ENCODE results near the gene NUB1. TPM values are rescaled to one million over a fixed set of nuclear protein-coding genes. Genes with fewer than 3 reads are reported as not detected.

The NUB1 gene
- total RNA-seq, 1 donor from 2014 or later, result 40.4 TPM

GRCh38 chr7:151320263-151320845, 21.3 kb upstream of the NUB1 start:
- intact Hi-C loops (cut with micrococcal nuclease), result no loop called here
- Mint-ChIP-seq H3K4me1 (no peaks in the 10 kb centered on the region), H3K4me3 (no peak overlapping the region), H3K27me3 (peaks cover 12% of the 10 kb centered on the region), H3K27ac (no peak overlapping the region), H3K9me3 (peaks cover 19% of the 10 kb centered on the region), H3K36me3 (ENCODE audit: low read depth) (peaks cover 3% of the 10 kb centered on the region)
- DNase-seq, result no peak

GRCh38 chr7:151321341-151321740, 20.3 kb upstream of the NUB1 start:
- Mint-ChIP-seq H3K36me3 (ENCODE audit: low read depth) (peaks cover 3% of the 10 kb centered on the region), H3K27me3 (peaks cover 14% of the 10 kb centered on the region), H3K4me1 (no peaks in the 10 kb centered on the region), H3K4me3 (no peak overlapping the region), H3K27ac (no peak overlapping the region), H3K9me3 (peaks cover 19% of the 10 kb centered on the region)
- intact Hi-C loops (cut with micrococcal nuclease), result no loop called here
- DNase-seq, result no peak

- Mint-ChIP-seq H3K27me3 (peaks cover 20% of the 10 kb centered on the region), H3K9me3 (peaks cover 19% of the 10 kb centered on the region), H3K4me1 (no peaks in the 10 kb centered on the region), H3K36me3 (ENCODE audit: low read depth) (peaks cover 3% of the 10 kb centered on the region), H3K4me3 (no peak overlapping the region), H3K27ac (no peak overlapping the region)
- no peak for DNase-seq
- intact Hi-C loops (cut with micrococcal nuclease), result no loop called here
These were observed 18.7 kb upstream of the NUB1 start for GRCh38 chr7:151322906-151323305.

GRCh38 chr7:151327022-151327421, 14.6 kb upstream of the NUB1 start:
- Mint-ChIP-seq H3K4me1 (no peaks in the 10 kb centered on the region), H3K9me3 (peaks cover 4% of the 10 kb centered on the region), H3K4me3 (no peak overlapping the region), H3K27ac (no peak overlapping the region), H3K36me3 (ENCODE audit: low read depth) (no peaks in the 10 kb centered on the region), H3K27me3 (peaks cover 24% of the 10 kb centered on the region)
- no peak for DNase-seq
- intact Hi-C loops (cut with micrococcal nuclease), result no loop called here

GRCh38 chr7:151327659-151328058, 14.0 kb upstream of the NUB1 start:
- Mint-ChIP-seq H3K27ac (no peak overlapping the region), H3K27me3 (peaks cover 24% of the 10 kb centered on the region), H3K36me3 (ENCODE audit: low read depth) (no peaks in the 10 kb centered on the region), H3K9me3 (no peaks in the 10 kb centered on the region), H3K4me1 (no peaks in the 10 kb centered on the region), H3K4me3 (no peak overlapping the region)
- intact Hi-C loops (cut with micrococcal nuclease), result no loop called here
- no peak for DNase-seq

GRCh38 chr7:151330181-151330580, 11.4 kb upstream of the NUB1 start:
- Mint-ChIP-seq H3K36me3 (ENCODE audit: low read depth) (no peaks in the 10 kb centered on the region), H3K4me3 (no peak overlapping the region), H3K27ac (no peak overlapping the region), H3K27me3 (peaks cover 12% of the 10 kb centered on the region), H3K4me1 (no peaks in the 10 kb centered on the region), H3K9me3 (no peaks in the 10 kb centered on the region)
- no peak for DNase-seq
- intact Hi-C loops (cut with micrococcal nuclease), result no loop called here

GRCh38 chr7:151330661-151331060, 11.0 kb upstream of the NUB1 start:
- Mint-ChIP-seq H3K36me3 (ENCODE audit: low read depth) (no peaks in the 10 kb centered on the region), H3K9me3 (no peaks in the 10 kb centered on the region), H3K27me3 (peaks cover 12% of the 10 kb centered on the region), H3K4me3 (no peak overlapping the region), H3K4me1 (no peaks in the 10 kb centered on the region), H3K27ac (no peak overlapping the region)
- intact Hi-C loops (cut with micrococcal nuclease), result no loop called here
- DNase-seq, result no peak

- peaks cover 5% of the 10 kb centered on the region for H3K9me3 Mint-ChIP-seq
- H3K27me3 Mint-ChIP-seq, result peaks cover 4% of the 10 kb centered on the region
- H3K27ac Mint-ChIP-seq, result no peak overlapping the region
- DNase-seq, result no peak
- H3K4me3 Mint-ChIP-seq, result no peak overlapping the region
- intact Hi-C loops (cut with micrococcal nuclease), result no loop called here
- H3K4me1 Mint-ChIP-seq, result peaks cover under 1% of the 10 kb centered on the region
- H3K36me3 Mint-ChIP-seq (ENCODE audit: low read depth), result peaks cover 2% of the 10 kb centered on the region
These were observed 7.0 kb upstream of the NUB1 start for GRCh38 chr7:151334628-151335027.

GRCh38 chr7:151336027-151336708, 5.4 kb upstream of the NUB1 start:
- H3K4me1 Mint-ChIP-seq, result peaks cover 13% of the 10 kb centered on the region
- peaks cover 2% of the 10 kb centered on the region for H3K36me3 Mint-ChIP-seq (ENCODE audit: low read depth)
- intact Hi-C loops (cut with micrococcal nuclease), result no loop called here
- peaks cover 5% of the 10 kb centered on the region for H3K9me3 Mint-ChIP-seq
- no peaks in the 10 kb centered on the region for H3K27me3 Mint-ChIP-seq
- no peak overlapping the region for H3K4me3 Mint-ChIP-seq
- DNase-seq, result no peak
- no peak overlapping the region for H3K27ac Mint-ChIP-seq

GRCh38 chr7:151337346-151337745, 4.3 kb upstream of the NUB1 start:
- Mint-ChIP-seq H3K27ac (no peak overlapping the region), H3K9me3 (peaks cover 5% of the 10 kb centered on the region), H3K36me3 (ENCODE audit: low read depth) (peaks cover 2% of the 10 kb centered on the region), H3K4me3 (no peak overlapping the region), H3K4me1 (peaks cover 13% of the 10 kb centered on the region), H3K27me3 (no peaks in the 10 kb centered on the region)
- no peak for DNase-seq
- intact Hi-C loops (cut with micrococcal nuclease), result no loop called here

- no peaks in the 10 kb centered on the region for H3K27me3 Mint-ChIP-seq
- H3K4me1 Mint-ChIP-seq, result peaks cover 20% of the 10 kb centered on the region
- peak overlapping the region; percentile 14 for H3K27ac Mint-ChIP-seq
- intact Hi-C loops (cut with micrococcal nuclease), result no loop called here
- H3K4me3 Mint-ChIP-seq, result no peak overlapping the region
- H3K9me3 Mint-ChIP-seq, result peaks cover 5% of the 10 kb centered on the region
- peaks cover 7% of the 10 kb centered on the region for H3K36me3 Mint-ChIP-seq (ENCODE audit: low read depth)
- no peak for DNase-seq
These were observed 2.8 kb upstream of the NUB1 start for GRCh38 chr7:151338809-151339208.

- peak overlapping the region; percentile 80 for H3K27ac Mint-ChIP-seq
- H3K4me1 Mint-ChIP-seq, result peaks cover 20% of the 10 kb centered on the region
- no peaks in the 10 kb centered on the region for H3K27me3 Mint-ChIP-seq
- peak overlapping the region; percentile 44 for H3K4me3 Mint-ChIP-seq
- H3K36me3 Mint-ChIP-seq (ENCODE audit: low read depth), result peaks cover 7% of the 10 kb centered on the region
- peaks cover 5% of the 10 kb centered on the region for H3K9me3 Mint-ChIP-seq
- intact Hi-C loops (cut with micrococcal nuclease), result loop anchor here (10.0 kb wide), 2 partner anchors 295 to 585 kb away; no protein-coding TSS in a partner anchor
- DNase-seq, result peak; percentile 77
These were observed 1.8 kb upstream of the NUB1 start for GRCh38 chr7:151339651-151340382.

GRCh38 chr7:151340794-151341356, 737 bp upstream of the NUB1 start:
- Mint-ChIP-seq H3K27me3 (no peaks in the 10 kb centered on the region), H3K4me1 (peaks cover 22% of the 10 kb centered on the region), H3K36me3 (ENCODE audit: low read depth) (peaks cover 9% of the 10 kb centered on the region), H3K27ac (no peak overlapping the region), H3K9me3 (peaks cover 5% of the 10 kb centered on the region), H3K4me3 (peak overlapping the region; percentile 85)
- intact Hi-C loops (cut with micrococcal nuclease), result loop anchor here (1.0 to 10.0 kb wide), 3 partner anchors 179 to 586 kb away; no protein-coding TSS in a partner anchor
- no peak for DNase-seq

Data from activated CD4-positive, alpha-beta T cell treated with anti-CD3 and anti-CD28 coated beads, Interleukin-2, amount 10 ng/mL, durations not matched to agents 24 days and 14 days (primary cell).